ENCODE results near the gene KCNJ2. TPM values are rescaled to one million over a fixed set of nuclear protein-coding genes. Genes with fewer than 3 reads are reported as not detected.

Gene KCNJ2
- total and polyA plus RNA-seq, 5 donors, result 2.3 to 11.3 (median 8.0) TPM

- no peaks in the 10 kb centered on the region for H3K9me3 ChIP-seq (ENCODE audit: control insufficient read depth, low read length)
- H3K27ac ChIP-seq (ENCODE audit: low read length), result no peak overlapping the region
- H3K4me3 ChIP-seq (ENCODE audit: low read length), result no peak overlapping the region
- ATAC-seq, result no peak
- H3K27me3 ChIP-seq (ENCODE audit: control insufficient read depth, insufficient read depth), result no peaks in the 10 kb centered on the region
- H3K4me1 ChIP-seq (ENCODE audit: control insufficient read depth, insufficient read depth, low read length), result no peaks in the 10 kb centered on the region
- 79% methylated on average over 5 of the region's 5 CpGs for WGBS
- no peak for DNase-seq
- intact Hi-C loops (cut with DNase I), result no loop called here
Measured at GRCh38 chr17:70181376-70181775, 12.0 kb downstream of the KCNJ2 start.

DNA sequence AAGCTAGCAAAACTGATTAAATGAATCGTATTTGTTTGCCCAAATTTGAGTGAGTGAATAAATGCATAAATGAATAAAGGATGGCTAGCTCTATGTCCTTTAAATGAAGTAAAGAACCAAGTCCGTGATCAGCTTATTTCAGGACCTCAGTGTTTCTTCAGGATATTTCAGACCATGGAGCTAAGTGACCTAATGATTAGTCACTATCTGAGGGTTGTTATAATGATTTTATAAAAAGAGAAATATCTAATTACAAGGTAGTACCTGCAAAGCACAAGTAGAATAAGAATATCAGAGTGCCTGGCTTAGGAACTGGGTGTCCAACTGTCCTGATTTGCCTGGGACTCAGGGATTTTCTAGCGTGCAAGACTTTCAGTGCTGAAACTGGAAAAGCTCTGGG is 12.5 kb downstream of the KCNJ2 start:
- no peak overlapping the region for H3K4me3 ChIP-seq (ENCODE audit: low read length)
- no peak overlapping the region for H3K27ac ChIP-seq (ENCODE audit: low read length)

DNA sequence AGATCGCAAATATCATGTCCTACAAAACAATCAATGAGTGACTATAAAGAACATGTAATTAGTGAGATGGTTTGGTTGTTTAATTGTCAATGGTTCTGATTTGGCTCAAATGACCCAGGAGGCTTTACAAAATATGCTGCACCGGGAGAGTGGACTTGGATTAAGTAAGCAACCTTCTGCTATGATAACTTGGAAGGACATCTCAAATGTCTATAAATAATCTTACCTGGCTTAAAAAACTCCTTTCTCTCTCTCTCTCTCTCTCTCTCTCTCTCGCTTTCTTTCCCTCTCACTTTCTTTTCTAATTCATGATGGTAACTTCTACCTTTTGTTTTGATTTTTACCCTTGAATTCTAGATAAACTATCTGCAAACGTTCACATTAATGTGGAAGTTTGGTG is 14.2 kb downstream of the KCNJ2 start:
- ATAC-seq (no peak), DNase-seq (no peak)
- H3K4me1 ChIP-seq (ENCODE audit: control insufficient read depth, insufficient read depth, low read length), result no peaks in the 10 kb centered on the region
- intact Hi-C loops (cut with DNase I), result no loop called here
- H3K27ac ChIP-seq (ENCODE audit: low read length), result no peak overlapping the region
- 80% methylated on average over 4 of the region's 4 CpGs for WGBS
- H3K27me3 ChIP-seq (ENCODE audit: control insufficient read depth, insufficient read depth), result no peaks in the 10 kb centered on the region
- H3K9me3 ChIP-seq (ENCODE audit: control insufficient read depth, low read length), result no peaks in the 10 kb centered on the region
- H3K4me3 ChIP-seq (ENCODE audit: low read length), result no peak overlapping the region

More for the DNA sequence above, 12.5 kb downstream of the KCNJ2 start:
- Histone ChIP-seq H3K27me3 (ENCODE audit: control insufficient read depth, insufficient read depth) (no peaks in the 10 kb centered on the region), H3K4me1 (ENCODE audit: control insufficient read depth, insufficient read depth, low read length) (no peaks in the 10 kb centered on the region), H3K9me3 (ENCODE audit: control insufficient read depth, low read length) (no peaks in the 10 kb centered on the region)
- 88% methylated on average over 3 of the region's 3 CpGs for WGBS
- ATAC-seq (no peak), DNase-seq (no peak)
- intact Hi-C loops (cut with DNase I), result no loop called here

GRCh38 chr17:70184207-70184606 is 14.9 kb downstream of the KCNJ2 start:
- no peaks in the 10 kb centered on the region for H3K27me3 ChIP-seq (ENCODE audit: control insufficient read depth, insufficient read depth)

GRCh38 chr17:70184770-70185169 is 15.4 kb downstream of the KCNJ2 start:
- Histone ChIP-seq H3K27ac (ENCODE audit: low read length) (no peak overlapping the region), H3K4me1 (ENCODE audit: control insufficient read depth, insufficient read depth, low read length) (no peaks in the 10 kb centered on the region)
- ATAC-seq, result no peak

More at GRCh38 chr17:70184207-70184606, 14.9 kb downstream of the KCNJ2 start:
- DNase-seq (no peak), ATAC-seq (no peak)
- Histone ChIP-seq H3K4me1 (ENCODE audit: control insufficient read depth, insufficient read depth, low read length) (no peaks in the 10 kb centered on the region), H3K4me3 (ENCODE audit: low read length) (no peak overlapping the region), H3K27ac (ENCODE audit: low read length) (no peak overlapping the region), H3K9me3 (ENCODE audit: control insufficient read depth, low read length) (no peaks in the 10 kb centered on the region)
- intact Hi-C loops (cut with DNase I), result no loop called here

DNA sequence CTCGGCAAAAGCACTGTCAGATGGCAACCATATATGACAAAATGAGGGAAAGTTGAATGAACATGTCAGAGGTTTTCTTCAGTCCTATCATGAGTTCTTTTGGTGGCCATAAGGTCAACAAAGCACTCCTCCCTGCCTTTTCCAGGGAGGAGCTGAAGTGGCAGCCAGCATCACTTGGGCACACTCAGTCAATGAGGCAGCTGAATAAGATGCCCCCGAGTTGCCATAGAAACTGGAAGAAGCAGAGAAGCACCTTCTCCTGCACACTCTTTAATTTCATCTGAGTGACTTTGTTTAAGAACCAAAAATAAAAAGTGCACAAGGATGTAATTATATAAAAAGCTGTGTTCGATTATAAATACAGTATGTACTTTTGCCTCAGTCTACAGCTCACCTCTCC is 16.0 kb downstream of the KCNJ2 start:
- DNase-seq, result no peak
- no peaks in the 10 kb centered on the region for H3K9me3 ChIP-seq (ENCODE audit: control insufficient read depth, low read length)
- no peak overlapping the region for H3K27ac ChIP-seq (ENCODE audit: low read length)
- intact Hi-C loops (cut with DNase I), result no loop called here
- no peak for ATAC-seq
- H3K4me1 ChIP-seq (ENCODE audit: control insufficient read depth, insufficient read depth, low read length), result no peaks in the 10 kb centered on the region
- WGBS, result 93% methylated on average over 3 of the region's 3 CpGs
- no peak overlapping the region for H3K4me3 ChIP-seq (ENCODE audit: low read length)
- H3K27me3 ChIP-seq (ENCODE audit: control insufficient read depth, insufficient read depth), result no peaks in the 10 kb centered on the region

More at GRCh38 chr17:70184770-70185169, 15.4 kb downstream of the KCNJ2 start:
- H3K27me3 ChIP-seq (ENCODE audit: control insufficient read depth, insufficient read depth), result no peaks in the 10 kb centered on the region
- DNase-seq, result no peak
- no peak overlapping the region for H3K4me3 ChIP-seq (ENCODE audit: low read length)
- WGBS, result 62% methylated on average over 4 of the region's 4 CpGs
- intact Hi-C loops (cut with DNase I), result no loop called here
- no peaks in the 10 kb centered on the region for H3K9me3 ChIP-seq (ENCODE audit: control insufficient read depth, low read length)

DNA sequence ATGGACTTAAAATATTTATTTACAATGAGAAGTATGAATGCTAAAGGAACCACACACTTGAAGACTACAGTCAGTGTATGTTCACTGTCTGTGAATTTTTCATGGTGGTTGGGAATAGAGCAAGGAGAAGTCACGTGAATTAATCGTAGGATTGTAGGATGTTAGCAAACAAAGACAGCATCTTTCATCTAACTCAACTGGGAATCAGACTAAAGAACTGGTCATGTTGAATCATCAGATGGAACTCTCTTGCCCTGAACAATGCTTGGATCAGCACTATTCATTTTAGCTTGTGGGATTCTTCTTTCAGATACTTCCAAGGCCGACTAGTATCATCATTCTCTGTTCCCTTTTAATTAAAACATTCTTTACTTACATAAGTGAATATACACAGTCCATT is 18.1 kb downstream of the KCNJ2 start:
- intact Hi-C loops (cut with DNase I), result no loop called here
- Histone ChIP-seq H3K27me3 (ENCODE audit: control insufficient read depth, insufficient read depth) (no peaks in the 10 kb centered on the region), H3K4me1 (ENCODE audit: control insufficient read depth, insufficient read depth, low read length) (no peaks in the 10 kb centered on the region), H3K27ac (ENCODE audit: low read length) (no peak overlapping the region), H3K9me3 (ENCODE audit: control insufficient read depth, low read length) (no peaks in the 10 kb centered on the region), H3K4me3 (ENCODE audit: low read length) (no peak overlapping the region)
- DNase-seq, result no peak
- 88% methylated on average over 3 of the region's 3 CpGs for WGBS
- no peak for ATAC-seq

DNA sequence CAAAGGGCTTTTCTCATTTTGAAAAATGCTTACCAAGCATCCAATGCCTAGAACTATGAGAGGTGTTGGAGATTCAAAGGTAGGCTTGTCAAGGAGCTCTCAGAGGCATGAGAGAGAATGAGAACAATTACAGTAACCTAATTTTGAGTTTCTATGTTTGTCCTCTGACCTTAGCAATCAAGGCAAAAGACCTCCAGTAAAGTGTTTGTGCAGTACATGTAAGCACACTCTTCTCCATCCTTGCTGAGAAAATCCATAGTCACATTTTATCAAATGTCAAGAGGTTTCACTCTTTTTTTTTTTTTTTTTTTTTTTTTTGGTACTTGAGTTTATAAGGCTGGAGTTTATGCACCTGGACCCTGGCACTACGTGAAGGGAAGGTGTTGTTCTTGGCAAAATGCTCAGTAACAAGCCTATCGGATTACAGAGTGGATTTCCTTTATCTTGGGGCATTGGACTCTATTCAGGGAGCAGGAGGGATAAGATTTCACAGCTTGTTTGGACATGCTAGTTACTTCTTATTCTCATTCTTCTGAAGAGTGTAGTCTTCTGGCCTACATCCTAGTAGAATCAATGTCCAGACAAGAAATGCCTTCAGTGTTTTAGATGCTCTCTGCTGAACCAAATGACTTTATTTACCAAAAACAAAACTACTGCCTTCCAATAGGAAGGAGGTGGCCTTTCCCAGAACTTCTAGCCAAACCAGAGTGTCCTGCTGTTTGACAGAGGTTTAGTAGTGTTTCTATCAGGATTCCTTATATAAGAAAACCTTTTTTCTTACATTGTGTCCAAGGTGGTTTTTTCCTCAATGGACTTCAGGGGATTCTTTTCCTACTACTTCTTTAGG is 21.9 kb downstream of the KCNJ2 start:
- DNase-seq, result no peak
- intact Hi-C loops (cut with DNase I), result no loop called here
- no peaks in the 10 kb centered on the region for H3K27me3 ChIP-seq (ENCODE audit: control insufficient read depth, insufficient read depth)
- no peaks in the 10 kb centered on the region for H3K4me1 ChIP-seq (ENCODE audit: control insufficient read depth, insufficient read depth, low read length)
- H3K9me3 ChIP-seq (ENCODE audit: control insufficient read depth, low read length), result no peaks in the 10 kb centered on the region
- no peak for ATAC-seq
- WGBS, result 26% methylated on average over 2 of the region's 2 CpGs
- H3K27ac ChIP-seq (ENCODE audit: low read length), result no peak overlapping the region
- no peak overlapping the region for H3K4me3 ChIP-seq (ENCODE audit: low read length)

- Histone ChIP-seq H3K4me3 (ENCODE audit: low read length) (no peak overlapping the region), H3K27me3 (ENCODE audit: control insufficient read depth, insufficient read depth) (no peaks in the 10 kb centered on the region), H3K27ac (ENCODE audit: low read length) (no peak overlapping the region), H3K4me1 (ENCODE audit: control insufficient read depth, insufficient read depth, low read length) (no peaks in the 10 kb centered on the region), H3K9me3 (ENCODE audit: control insufficient read depth, low read length) (no peaks in the 10 kb centered on the region)
- ATAC-seq (no peak), DNase-seq (no peak)
- intact Hi-C loops (cut with DNase I), result no loop called here
Measured at GRCh38 chr17:70195091-70195490, 25.8 kb downstream of the KCNJ2 start.

- no peak overlapping the region for H3K4me3 ChIP-seq (ENCODE audit: low read length)
- WGBS, result 93% methylated on average over 6 of the region's 6 CpGs
- ATAC-seq (no peak), DNase-seq (no peak)
- no peaks in the 10 kb centered on the region for H3K27me3 ChIP-seq (ENCODE audit: control insufficient read depth, insufficient read depth)
- no peak overlapping the region for H3K27ac ChIP-seq (ENCODE audit: low read length)
- intact Hi-C loops (cut with DNase I), result no loop called here
- no peaks in the 10 kb centered on the region for H3K9me3 ChIP-seq (ENCODE audit: control insufficient read depth, low read length)
- no peaks in the 10 kb centered on the region for H3K4me1 ChIP-seq (ENCODE audit: control insufficient read depth, insufficient read depth, low read length)
Measured at GRCh38 chr17:70201872-70202419, 32.6 kb downstream of the KCNJ2 start.

GRCh38 chr17:70202840-70203239 is 33.5 kb downstream of the KCNJ2 start:
- H3K9me3 ChIP-seq (ENCODE audit: control insufficient read depth, low read length), result no peaks in the 10 kb centered on the region
- no peaks in the 10 kb centered on the region for H3K27me3 ChIP-seq (ENCODE audit: control insufficient read depth, insufficient read depth)
- no peak overlapping the region for H3K27ac ChIP-seq (ENCODE audit: low read length)
- H3K4me1 ChIP-seq (ENCODE audit: control insufficient read depth, insufficient read depth, low read length), result no peaks in the 10 kb centered on the region
- 65% methylated on average over 2 of the region's 2 CpGs for WGBS
- intact Hi-C loops (cut with DNase I), result no loop called here
- DNase-seq, result no peak
- no peak overlapping the region for H3K4me3 ChIP-seq (ENCODE audit: low read length)
- peak in 1 of 2 donors; percentile 22 for ATAC-seq

All from right cardiac atrium (tissue), 5 donors.